Psoas muscle (tissue), 8 donors: ENCODE data around the gene KNDC1. TPM values are rescaled to one million over a fixed set of nuclear protein-coding genes. Genes with fewer than 3 reads are reported as not detected.

ENCODE experiments used
- ATAC-seq, 4 donors: fragments of 200-7000 bp; cut with Tn5 transposase; one replicate each; pipeline ENCODE4 v1.9.1; 2020; ENCODE audit warnings: moderate library complexity in 3 of 4, mild to moderate bottlenecking in 2 of 4
- DNase-seq, 2 donors: peaks; one replicate each; pipeline ENCODE4 v3.0.0-alpha.2; 2020
- H3K27ac ChIP-seq: fragments of 200-600 bp; one replicate; pipeline ENCODE4 v1.8.0; 2022
- H3K27me3 ChIP-seq, 3 donors: fragments of 200-600 bp in 1 of 3; one replicate each; pipeline versions ENCODE4 v1.6.1 to v1.8.0; 2013 to 2022; ENCODE audit warnings: low read length in 2 of 3, mild to moderate bottlenecking in 2 of 3, moderate library complexity in 1 of 3; ENCODE audit not compliant: insufficient read depth in 3 of 3
- H3K36me3 ChIP-seq, 2 donors: fragments of 200-600 bp in 1 of 2; one replicate each; pipeline versions ENCODE4 v1.6.1 to v1.8.0; 2013 to 2022; ENCODE audit warnings: low read depth in 1 of 2, mild to moderate bottlenecking in 1 of 2, moderate library complexity in 1 of 2; ENCODE audit not compliant: insufficient read depth in 1 of 2
- H3K4me1 ChIP-seq: fragments of 200-600 bp; one replicate; pipeline ENCODE4 v1.8.0; 2022
- H3K4me3 ChIP-seq: fragments of 200-600 bp; one replicate; pipeline ENCODE4 v1.8.0; 2022; ENCODE audit warnings: mild to moderate bottlenecking
- H3K9me3 ChIP-seq: fragments of 200-600 bp; one replicate; pipeline ENCODE4 v1.8.0; 2022
- CTCF ChIP-seq: fragments of 200-600 bp; IDR thresholded peaks from one replicate; pipeline ENCODE4 v1.8.0; 2022; ENCODE audit warnings: antibody characterized with exemption
- WGBS, 3 donors: extraction: QIAGEN DNeasy Blood & Tissue Kit; methylation state at CpG; one replicate each; pipeline versions ENCODE4 v1.1.6 to v1.1.7; 2013; 5-methylcytosine and 5-hydroxymethylcytosine counted together
- intact Hi-C, 2 donors: fragments of 100-400 bp; cut with DNase I; formaldehyde crosslinking; loops; one replicate each; pipeline versions ENCODE4 v1.11.0 to v1.14.2; 2022
- polyA plus RNA-seq, 3 donors: library from polyadenylated mRNA; stranded (reverse); fragments of 200-250 nt; gene quantifications; one replicate each; pipeline ENCODE4 v1.2.3, GENCODE V29; 2013
- total RNA-seq, 4 donors: library from RNA; stranded (reverse); fragmentation: NEBNext Ultra II Directional in 2 of 4; extraction: Animal tissue kit (Norgen Biotek cat#: 25700) in 2 of 4; gene quantifications; one replicate each; pipeline versions ENCODE4 v1.2.1 to v1.2.4, GENCODE V29; 2021 to 2023
- donor health status: healthy with polysubstance abuse.
- donor health status: DM: no; HTN: no; CAD: no; lungs with moderate emphysema.
- donor health status: Bipolar disorder and iron deficiency.
- donor health status: healthy.
- donor health status: DM: yes; HTN: yes; CAD: no.
- donor health status: DM: no; HTN: no; CAD: no.
- donor health status: DM: no; HTN: no; CAD: no.
- donor health status: DM: yes; HTN: yes; CAD: no.

Gene KNDC1
- total and polyA plus RNA-seq, 7 donors, result under 0.01 to 0.10 (median 0.01) TPM; not detected in 4

GRCh38 chr10:133131053-133131452 lies 29.0 kb upstream of the KNDC1 start:
- no peaks in the 10 kb centered on the region for H3K4me1 ChIP-seq
- DNase-seq, result peak; percentile 4 to 27
- peaks cover 0 to 6% (median 0%) of the 10 kb centered on the region in 3 donors for H3K27me3 ChIP-seq
- no peak overlapping the region for H3K27ac ChIP-seq
- no peaks in the 10 kb centered on the region for H3K9me3 ChIP-seq
- TF ChIP-seq CTCF, result no peak
- WGBS, 3 donors, result 70 to 83% (median 72%) methylated on average over 18 of the region's 18 CpGs
- H3K4me3 ChIP-seq, result no peak overlapping the region
- intact Hi-C loops, result no loop called here
- no peaks in the 10 kb centered on the region for H3K36me3 ChIP-seq
- no peak for ATAC-seq

- WGBS, 3 donors, result 75 to 86% (median 76%) methylated on average over 41 of the region's 41 CpGs
- Histone ChIP-seq H3K4me3 (no peak overlapping the region), H3K9me3 (no peaks in the 10 kb centered on the region), H3K27ac (no peak overlapping the region), H3K27me3 (peaks cover 0 to 3% (median 0%) of the 10 kb centered on the region in 3 donors), H3K36me3 (no peaks in the 10 kb centered on the region), H3K4me1 (no peaks in the 10 kb centered on the region)
- DNase-seq (peak; percentile 6 to 23), ATAC-seq (no peak)
- no peak for TF ChIP-seq CTCF
- intact Hi-C loops, result no loop called here
Measured at GRCh38 chr10:133131734-133132472, 28.1 kb upstream of the KNDC1 start.

- Histone ChIP-seq H3K4me1 (no peaks in the 10 kb centered on the region), H3K36me3 (no peaks in the 10 kb centered on the region), H3K9me3 (no peaks in the 10 kb centered on the region), H3K27me3 (peaks cover 0 to 3% (median 0%) of the 10 kb centered on the region in 3 donors), H3K4me3 (no peak overlapping the region), H3K27ac (no peak overlapping the region)
- no peak for ATAC-seq
- intact Hi-C loops, result no loop called here
- DNase-seq, result peak; percentile 8 to 22
- 79 to 82% (median 81%) methylated on average over 25 to 26 of the region's 26 CpGs for WGBS, 3 donors
- no peak for TF ChIP-seq CTCF
Measured at GRCh38 chr10:133132473-133133291, 27.3 kb upstream of the KNDC1 start.

GRCh38 chr10:133133471-133134231 lies 26.4 kb upstream of the KNDC1 start:
- H3K4me3 ChIP-seq, result no peak overlapping the region
- intact Hi-C loops, result no loop called here
- ATAC-seq (no peak), DNase-seq (peak; percentile 6 to 38)
- H3K4me1 ChIP-seq, result no peaks in the 10 kb centered on the region
- no peaks in the 10 kb centered on the region for H3K36me3 ChIP-seq
- no peaks in the 10 kb centered on the region for H3K9me3 ChIP-seq
- peaks cover 0 to 3% (median 0%) of the 10 kb centered on the region in 3 donors for H3K27me3 ChIP-seq
- no peak for TF ChIP-seq CTCF
- no peak overlapping the region for H3K27ac ChIP-seq
- 76 to 89% (median 85%) methylated on average over 17 to 20 of the region's 20 CpGs for WGBS, 3 donors
